HG02981 (cell line): ENCODE measurements around the gene SLC2A3.
A peak's percentile ranks its signal among the peaks of the same experiment; 100 is the strongest.
"Not testable (repeated sequence)": the region's sequence is repeated elsewhere in the genome, so short reads cannot be mapped to it uniquely, and the experiment has no call there.

Experiments used
- ATAC-seq: cut with Tn5 transposase; IDR thresholded peaks from one replicate; pipeline ENCODE4 v1.9.1; 2021; ENCODE audit warnings: mild to moderate bottlenecking, moderate library complexity; ENCODE audit not compliant: unreplicated experiment

Gene SLC2A3

GRCh38 chr12:7935590-7936581 is at the start of gene SLC2A3:
SLC2A3 (minus strand) TSS chr12:7936187; CDS start chr12:7936034, 153 bp downstream.
- no peak for ATAC-seq

GRCh38 chr12:7984900-7985299 is 48.9 kb upstream of the SLC2A3 start:
- no peak for ATAC-seq

- ATAC-seq: not testable (repeated sequence)
Observed at GRCh38 chr12:7983460-7983859, 47.5 kb upstream of the SLC2A3 start.

GRCh38 chr12:7983019-7983418 is 47.0 kb upstream of the SLC2A3 start:
- not testable (repeated sequence) for ATAC-seq

- not testable (repeated sequence) for ATAC-seq
Observed at GRCh38 chr12:7982332-7982735, 46.3 kb upstream of the SLC2A3 start.

- ATAC-seq: no peak
Observed at GRCh38 chr12:7981446-7981845, 45.5 kb upstream of the SLC2A3 start.

GRCh38 chr12:7977351-7978124 is 41.6 kb upstream of the SLC2A3 start:
- ATAC-seq: peak; percentile 81

- ATAC-seq: no peak
Observed at GRCh38 chr12:7973457-7973825, 37.5 kb upstream of the SLC2A3 start.

GRCh38 chr12:7972734-7973456 is 36.9 kb upstream of the SLC2A3 start:
- no peak for ATAC-seq

GRCh38 chr12:7972269-7972668 is 36.3 kb upstream of the SLC2A3 start:
- not testable (repeated sequence) for ATAC-seq

GRCh38 chr12:7971765-7972164 is 35.8 kb upstream of the SLC2A3 start:
- ATAC-seq: not testable (repeated sequence)

GRCh38 chr12:7970475-7971252 is 34.7 kb upstream of the SLC2A3 start:
- peak; percentile 92 for ATAC-seq

GRCh38 chr12:7966563-7966962 is 30.6 kb upstream of the SLC2A3 start:
- no peak for ATAC-seq

- not testable (repeated sequence) for ATAC-seq
Observed at GRCh38 chr12:7964669-7965068, 28.7 kb upstream of the SLC2A3 start.

GRCh38 chr12:7961395-7962178 is 25.6 kb upstream of the SLC2A3 start:
- ATAC-seq: no peak

- ATAC-seq: no peak
Observed at GRCh38 chr12:7959701-7960121, 23.7 kb upstream of the SLC2A3 start.

- ATAC-seq: no peak
Observed at GRCh38 chr12:7959278-7959677, 23.3 kb upstream of the SLC2A3 start.

- ATAC-seq: not testable (repeated sequence)
Observed at GRCh38 chr12:7954877-7955276, 18.9 kb upstream of the SLC2A3 start.

GRCh38 chr12:7954418-7954817 is 18.4 kb upstream of the SLC2A3 start:
- ATAC-seq: not testable (repeated sequence)
